Nephron progenitor cell (in vitro differentiated cells): ENCODE data around the gene CCDC171.

Experiments
- DNase-seq: peaks from one replicate; pipeline ENCODE4 v3.0.0; 2021
- H3K27ac Mint-ChIP-seq: 2 replicates; pipeline ENCODE4 v1.8.0; 2021; ENCODE audit warnings: mild to moderate bottlenecking, moderate library complexity, mixed read lengths
- H3K27me3 Mint-ChIP-seq: 2 replicates; pipeline ENCODE4 v1.8.0; 2021; ENCODE audit warnings: mild to moderate bottlenecking, low read depth, mixed read lengths; ENCODE audit not compliant: poor library complexity
- H3K36me3 Mint-ChIP-seq: 2 replicates; pipeline ENCODE4 v1.8.0; 2021; ENCODE audit warnings: low read depth, mixed read lengths
- H3K4me1 Mint-ChIP-seq: 2 replicates; pipeline ENCODE4 v1.8.0; 2021; ENCODE audit warnings: mixed read lengths
- H3K4me3 Mint-ChIP-seq: 2 replicates; pipeline ENCODE4 v1.8.0; 2021; ENCODE audit warnings: mild to moderate bottlenecking, moderate library complexity, mixed read lengths
- H3K9me3 Mint-ChIP-seq: 2 replicates; pipeline ENCODE4 v1.8.0; 2021; ENCODE audit warnings: mild to moderate bottlenecking, moderate library complexity, mixed read lengths
- CTCF ChIP-seq: fragments of 200-600 bp; sonication (generic); IDR thresholded peaks from 2 replicates; pipeline ENCODE4 v1.5.0; 2021; ENCODE audit warnings: antibody characterized with exemption

The CCDC171 gene

GRCh38 chr9:15915711-15916110, 362.9 kb downstream of the CCDC171 start:
- no peaks in the 10 kb centered on the region for H3K4me1 Mint-ChIP-seq
- peaks cover 2% of the 10 kb centered on the region for H3K27me3 Mint-ChIP-seq
- TF ChIP-seq CTCF, result no peak
- peaks cover 38% of the 10 kb centered on the region for H3K9me3 Mint-ChIP-seq
- no peak overlapping the region for H3K4me3 Mint-ChIP-seq
- no peak for DNase-seq
- H3K36me3 Mint-ChIP-seq, result peaks cover 10% of the 10 kb centered on the region
- H3K27ac Mint-ChIP-seq, result no peak overlapping the region

GRCh38 chr9:15927161-15927560, 374.3 kb downstream of the CCDC171 start:
- Mint-ChIP-seq H3K4me1 (no peaks in the 10 kb centered on the region), H3K4me3 (no peak overlapping the region), H3K27ac (no peak overlapping the region), H3K9me3 (peaks cover 12% of the 10 kb centered on the region), H3K36me3 (peaks cover 11% of the 10 kb centered on the region), H3K27me3 (no peaks in the 10 kb centered on the region)
- no peak for TF ChIP-seq CTCF
- no peak for DNase-seq

- Mint-ChIP-seq H3K27ac (peak overlapping the region; percentile 27), H3K4me1 (peaks cover 20% of the 10 kb centered on the region)
- DNase-seq, result no peak
Observed at GRCh38 chr9:15935661-15936305, 382.9 kb downstream of the CCDC171 start.

GRCh38 chr9:15936306-15936921, 383.6 kb downstream of the CCDC171 start:
- TF ChIP-seq CTCF, result no peak
- Mint-ChIP-seq H3K4me3 (no peak overlapping the region), H3K27ac (peak overlapping the region; percentile 27), H3K4me1 (peaks cover 20% of the 10 kb centered on the region), H3K36me3 (peaks cover 16% of the 10 kb centered on the region), H3K27me3 (peaks cover 3% of the 10 kb centered on the region), H3K9me3 (peaks cover 21% of the 10 kb centered on the region)
- peak; percentile 7 for DNase-seq

More at GRCh38 chr9:15935661-15936305, 382.9 kb downstream of the CCDC171 start:
- no peak for TF ChIP-seq CTCF
- Mint-ChIP-seq H3K9me3 (peaks cover 25% of the 10 kb centered on the region), H3K27me3 (peaks cover 3% of the 10 kb centered on the region), H3K4me3 (no peak overlapping the region), H3K36me3 (peaks cover 21% of the 10 kb centered on the region)

GRCh38 chr9:15942831-15943424, 390.1 kb downstream of the CCDC171 start:
- DNase-seq, result no peak
- Mint-ChIP-seq H3K27me3 (no peaks in the 10 kb centered on the region), H3K4me3 (no peak overlapping the region), H3K27ac (no peak overlapping the region), H3K9me3 (peaks cover 3% of the 10 kb centered on the region), H3K36me3 (no peaks in the 10 kb centered on the region), H3K4me1 (peaks cover 18% of the 10 kb centered on the region)
- TF ChIP-seq CTCF, result no peak
